SK-N-MC (cell line): Measurements from ENCODE around the gene A4GALT.

ENCODE experiments used
- EZH2 ChIP-seq: fragments of 200-600 bp; sonication (generic); IDR thresholded peaks from one replicate; pipeline ENCODE4 v1.6.1; 2017; ENCODE audit warnings: antibody characterized with exemption
- POLR2AphosphoS5 ChIP-seq: IDR thresholded peaks from 2 replicates; pipeline ENCODE4 v1.6.1; 2012; ENCODE audit warnings: mild to moderate bottlenecking, low read depth, low read length, borderline replicate concordance

DNA sequence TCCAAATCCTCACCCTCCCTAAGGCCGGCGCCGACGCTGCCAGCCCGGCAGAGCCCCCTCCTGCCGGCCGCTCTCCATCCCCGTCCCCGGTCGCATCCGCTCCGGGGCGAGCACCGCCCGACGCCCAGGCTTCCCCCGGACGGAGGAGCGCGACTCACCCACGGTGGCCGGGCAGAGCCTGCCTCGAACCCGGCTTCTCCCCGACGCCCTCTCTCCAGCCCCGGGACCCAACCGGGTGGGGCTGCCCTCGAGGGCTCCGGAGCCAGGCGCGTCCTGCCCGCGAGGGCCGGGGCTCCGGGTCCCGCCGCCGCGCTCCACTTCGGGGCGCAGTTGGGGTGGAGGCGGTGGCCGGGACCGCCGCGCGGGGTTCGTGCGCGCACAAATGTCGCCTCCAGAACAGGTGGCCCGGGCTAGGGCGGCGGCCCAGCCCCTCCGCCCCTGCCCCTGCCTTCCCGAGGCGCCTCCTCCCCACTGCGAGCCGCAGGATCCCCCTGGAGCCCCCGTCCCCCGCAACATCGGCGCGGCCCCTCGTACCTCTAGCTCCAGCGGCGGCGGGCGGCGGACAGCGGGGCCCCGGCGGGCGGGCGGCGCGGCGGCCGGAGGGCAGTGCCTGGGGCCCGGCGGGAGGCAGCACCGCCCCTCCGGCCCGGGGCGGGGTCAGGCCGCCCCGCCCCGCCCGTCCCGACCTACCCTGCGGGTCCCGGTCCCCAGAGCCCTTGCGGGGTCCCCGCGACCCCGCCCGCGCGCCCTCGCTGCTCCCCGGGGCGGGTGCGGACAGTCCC lies at the start of gene A4GALT:
- no peak for TF ChIP-seq EZH2
- TF ChIP-seq POLR2AphosphoS5, result no peak
